Posterior cingulate gyrus (tissue), 11 donors: ENCODE results near the gene PSMD2.

Experiments used
- DNase-seq, 10 donors: peaks; one replicate each; pipeline versions ENCODE4 v3.0.0 to v3.0.0-alpha.2; 2020 to 2021; ENCODE audit warnings: mixed read lengths in 3 of 10
- intact Hi-C: fragments of 100-400 bp; cut with DNase I; formaldehyde crosslinking; loops from one replicate; pipeline ENCODE4 v1.15.1; 2023

The PSMD2 gene

DNA sequence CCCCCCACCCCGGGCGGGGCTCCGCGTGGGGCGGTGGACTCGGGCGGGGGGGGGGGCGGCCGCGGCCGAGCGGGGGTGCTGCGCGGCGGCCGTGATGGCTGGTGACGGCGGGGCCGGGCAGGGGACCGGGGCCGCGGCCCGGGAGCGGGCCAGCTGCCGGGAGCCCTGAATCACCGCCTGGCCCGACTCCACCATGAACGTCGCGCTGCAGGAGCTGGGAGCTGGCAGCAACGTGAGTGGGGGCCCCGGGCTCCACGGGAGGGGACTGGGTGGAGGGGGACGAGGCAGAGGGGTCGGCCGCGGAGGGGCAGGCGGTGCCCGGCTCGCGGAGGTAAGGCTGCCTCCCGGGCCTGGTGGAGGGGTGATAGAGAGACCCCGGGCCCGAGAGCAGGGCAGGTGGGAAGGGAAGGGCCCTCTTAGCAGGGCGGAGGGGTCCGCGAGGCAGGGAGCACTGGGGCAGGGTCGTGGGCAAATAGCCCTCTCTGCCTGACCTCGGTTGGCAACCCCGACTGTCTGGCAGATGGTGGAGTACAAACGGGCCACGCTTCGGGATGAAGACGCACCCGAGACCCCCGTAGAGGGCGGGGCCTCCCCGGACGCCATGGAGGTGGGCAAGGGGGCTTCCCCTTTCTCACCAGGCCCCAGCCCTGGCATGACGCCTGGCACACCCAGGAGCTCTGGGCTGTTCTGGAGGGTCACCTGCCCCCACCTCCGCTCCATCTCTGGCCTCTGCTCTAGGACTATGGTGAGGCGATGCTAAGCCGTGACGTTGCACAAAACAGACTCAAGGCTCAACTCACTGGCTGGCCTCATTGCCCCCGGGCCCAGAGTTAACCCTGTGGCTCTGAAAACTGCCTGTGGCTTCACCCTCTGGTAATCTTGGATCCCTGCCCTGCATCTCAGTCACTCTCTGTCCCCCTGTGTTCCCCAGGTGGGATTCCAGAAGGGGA lies 22.8 kb upstream of the PSMD2 start, which contains the start of gene ECE2:
Gene ECE2 (plus strand): TSS at position 62 of the 950 bp plus-strand sequence. CDS start 132 bp downstream, at position 194.
- peak in 1 of 10 donors; percentile 84 for DNase-seq
- intact Hi-C loops: no loop called here

DNA sequence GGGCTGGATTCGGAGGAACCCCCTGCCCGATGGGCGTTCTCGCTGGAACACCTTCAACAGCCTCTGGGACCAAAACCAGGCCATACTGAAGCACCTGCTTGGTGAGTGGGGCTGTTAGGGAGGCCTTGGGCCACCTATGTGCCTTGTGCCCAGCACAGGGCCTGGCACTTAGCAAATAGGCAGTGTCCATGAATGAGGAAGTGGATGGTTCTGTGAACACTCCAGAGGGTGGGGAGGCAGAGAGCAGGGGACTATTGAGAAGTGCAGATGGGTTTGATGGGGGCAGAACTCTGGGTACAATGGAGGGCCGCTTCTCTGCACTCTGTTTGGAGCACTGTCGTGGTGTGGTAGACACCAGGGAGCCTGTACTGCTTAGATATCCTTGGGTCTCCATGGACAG lies 21.7 kb upstream of the PSMD2 start:
- no peak for DNase-seq
- intact Hi-C loops: no loop called here

DNA sequence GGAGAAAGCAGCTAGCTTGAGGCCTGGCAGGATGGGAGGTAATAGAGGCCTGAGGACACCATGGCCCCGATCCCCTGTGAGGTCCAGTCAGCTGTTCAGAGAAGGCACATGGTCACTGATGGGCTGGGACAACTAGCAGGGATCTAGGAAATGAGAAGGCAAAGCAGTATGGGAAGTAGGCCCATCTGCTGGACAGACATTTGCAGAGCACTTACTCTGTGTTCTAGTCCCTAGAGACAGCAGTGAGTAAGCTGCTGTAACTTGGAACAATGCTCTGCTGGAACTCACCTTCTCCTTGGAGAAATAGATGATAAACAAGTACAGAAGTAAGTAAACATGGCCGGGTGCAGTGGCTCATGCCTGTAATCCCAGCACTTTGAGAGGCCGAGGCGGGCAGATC lies 16.1 kb upstream of the PSMD2 start:
- intact Hi-C loops: no loop called here
- peak in 2 of 10 donors; percentile 9 to 22 for DNase-seq

DNA sequence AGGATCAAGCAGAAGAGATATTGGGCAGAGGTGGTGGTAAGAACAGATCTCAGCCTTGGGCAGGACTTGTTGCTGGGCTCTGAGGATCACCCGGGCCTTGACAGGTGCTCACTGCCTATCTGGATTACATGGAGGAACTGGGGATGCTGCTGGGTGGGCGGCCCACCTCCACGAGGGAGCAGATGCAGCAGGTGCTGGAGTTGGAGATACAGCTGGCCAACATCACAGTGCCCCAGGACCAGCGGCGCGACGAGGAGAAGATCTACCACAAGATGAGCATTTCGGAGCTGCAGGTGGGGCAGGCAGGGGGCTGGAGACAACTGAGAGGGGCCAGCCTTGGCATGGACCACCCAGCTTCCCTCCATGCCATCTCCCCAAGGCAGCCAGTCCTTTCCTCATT lies 15.4 kb upstream of the PSMD2 start:
- intact Hi-C loops: no loop called here
- DNase-seq: peak in 2 of 10 donors; percentile 46 to 52

DNA sequence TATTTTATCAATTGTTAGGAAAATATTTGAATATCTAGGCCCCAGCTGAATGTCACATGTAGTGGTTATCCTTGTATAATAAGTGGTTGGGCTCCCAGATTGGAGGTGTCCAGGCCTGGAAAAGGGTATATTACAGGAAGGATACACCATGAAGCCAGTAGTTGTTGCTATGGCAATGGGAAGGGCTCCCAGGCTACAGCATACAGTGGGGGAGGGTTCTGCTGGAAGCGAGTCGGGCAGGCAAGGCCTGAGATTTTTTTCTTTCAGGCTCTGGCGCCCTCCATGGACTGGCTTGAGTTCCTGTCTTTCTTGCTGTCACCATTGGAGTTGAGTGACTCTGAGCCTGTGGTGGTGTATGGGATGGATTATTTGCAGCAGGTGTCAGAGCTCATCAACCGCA lies 14.3 kb upstream of the PSMD2 start:
- peak; percentile 53 to 96 (median 76) for DNase-seq
- intact Hi-C loops: loop anchor here (5.0 kb wide), 1 partner anchor 32 kb away; no protein-coding TSS in a partner anchor

DNA sequence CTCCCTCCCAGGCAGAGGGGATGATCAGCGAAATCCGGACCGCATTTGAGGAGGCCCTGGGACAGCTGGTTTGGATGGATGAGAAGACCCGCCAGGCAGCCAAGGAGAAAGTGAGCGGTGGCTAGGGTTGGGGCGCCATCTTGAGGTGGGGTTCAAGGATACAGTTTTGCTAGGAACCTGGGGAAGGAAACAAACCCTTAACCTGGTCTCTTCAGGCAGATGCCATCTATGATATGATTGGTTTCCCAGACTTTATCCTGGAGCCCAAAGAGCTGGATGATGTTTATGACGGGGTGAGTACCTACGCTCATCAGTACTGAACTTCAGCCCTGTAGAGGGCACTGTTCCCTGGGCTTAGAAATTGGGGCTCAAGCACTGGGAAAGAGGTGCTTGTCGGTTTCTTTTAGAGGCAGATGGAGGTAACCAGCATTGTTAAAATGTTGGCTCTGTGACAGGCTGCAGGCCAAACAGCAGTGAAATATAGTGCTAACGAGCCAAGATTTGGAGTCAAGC lies 9.6 kb upstream of the PSMD2 start:
- peak in 9 of 10 donors; percentile 26 to 93 (median 60) for DNase-seq
- intact Hi-C loops: loop anchor here (1.0 to 5.0 kb wide), 2 partner anchors 37 to 394 kb away; no protein-coding TSS in a partner anchor

DNA sequence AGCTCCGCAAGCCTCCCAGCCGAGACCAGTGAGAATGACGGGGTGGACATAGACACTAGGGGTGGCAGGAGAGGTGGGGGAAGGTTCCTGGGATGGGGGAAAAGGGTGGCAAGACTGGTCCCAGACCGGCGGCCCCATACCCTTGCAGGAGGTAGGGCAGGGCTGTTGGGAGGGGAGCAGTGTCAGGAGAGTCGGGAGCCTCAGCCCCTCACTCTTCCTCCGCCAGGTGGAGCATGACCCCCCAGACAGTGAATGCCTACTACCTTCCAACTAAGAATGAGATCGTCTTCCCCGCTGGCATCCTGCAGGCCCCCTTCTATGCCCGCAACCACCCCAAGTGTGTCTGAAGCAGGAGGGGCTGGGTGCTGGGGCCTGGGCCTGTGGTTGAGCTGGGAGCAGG lies 8.7 kb upstream of the PSMD2 start:
- intact Hi-C loops: no loop called here
- peak in 2 of 10 donors; percentile 45 to 54 for DNase-seq

DNA sequence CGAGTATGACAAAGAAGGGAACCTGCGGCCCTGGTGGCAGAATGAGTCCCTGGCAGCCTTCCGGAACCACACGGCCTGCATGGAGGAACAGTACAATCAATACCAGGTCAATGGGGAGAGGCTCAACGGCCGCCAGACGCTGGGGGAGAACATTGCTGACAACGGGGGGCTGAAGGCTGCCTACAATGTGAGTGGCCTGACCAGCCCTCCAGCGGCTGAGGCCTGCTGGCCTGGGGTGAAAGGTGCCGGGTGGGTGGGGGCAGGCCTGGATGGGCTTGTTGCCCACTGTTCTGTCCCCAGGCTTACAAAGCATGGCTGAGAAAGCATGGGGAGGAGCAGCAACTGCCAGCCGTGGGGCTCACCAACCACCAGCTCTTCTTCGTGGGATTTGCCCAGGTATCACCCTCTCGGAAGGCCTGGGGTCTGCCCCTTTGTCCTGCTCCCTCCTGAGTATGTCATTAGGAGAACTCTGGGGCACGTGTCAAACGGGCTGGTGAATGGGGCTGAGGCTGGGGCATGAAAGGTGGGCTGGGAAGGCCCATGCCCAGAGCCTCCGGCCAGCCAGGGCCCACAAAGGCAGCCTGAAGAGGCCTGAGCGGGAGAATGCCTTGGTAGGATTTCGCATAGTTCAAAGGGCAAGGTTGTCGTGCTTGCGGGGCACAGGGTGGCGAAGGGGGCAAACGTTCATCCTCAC lies 7.8 kb upstream of the PSMD2 start:
- DNase-seq: peak in 2 of 10 donors; percentile 54 to 65
- intact Hi-C loops: no loop called here

DNA sequence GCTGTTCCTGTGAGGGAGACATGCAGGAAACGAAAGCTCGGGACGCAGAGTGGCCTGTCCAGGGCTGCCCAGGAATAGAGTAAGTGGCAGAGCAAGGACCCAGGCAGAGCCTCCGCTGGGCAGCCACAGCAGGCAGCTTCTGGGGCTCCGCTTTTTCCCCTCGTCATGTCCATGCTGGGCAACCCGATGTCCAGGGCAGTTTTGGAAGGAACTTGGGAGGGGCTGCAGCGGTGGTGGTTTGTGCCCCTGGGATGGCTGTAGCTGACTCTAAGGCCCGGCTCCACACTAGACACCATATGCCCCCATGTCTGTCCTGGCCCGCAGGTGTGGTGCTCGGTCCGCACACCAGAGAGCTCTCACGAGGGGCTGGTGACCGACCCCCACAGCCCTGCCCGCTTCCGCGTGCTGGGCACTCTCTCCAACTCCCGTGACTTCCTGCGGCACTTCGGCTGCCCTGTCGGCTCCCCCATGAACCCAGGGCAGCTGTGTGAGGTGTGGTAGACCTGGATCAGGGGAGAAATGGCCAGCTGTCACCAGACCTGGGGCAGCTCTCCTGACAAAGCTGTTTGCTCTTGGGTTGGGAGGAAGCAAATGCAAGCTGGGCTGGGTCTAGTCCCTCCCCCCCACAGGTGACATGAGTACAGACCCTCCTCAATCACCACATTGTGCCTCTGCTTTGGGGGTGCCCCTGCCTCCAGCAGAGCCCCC lies 7.1 kb upstream of the PSMD2 start:
- intact Hi-C loops: no loop called here
- DNase-seq: peak in 2 of 10 donors; percentile 57 to 65

DNA sequence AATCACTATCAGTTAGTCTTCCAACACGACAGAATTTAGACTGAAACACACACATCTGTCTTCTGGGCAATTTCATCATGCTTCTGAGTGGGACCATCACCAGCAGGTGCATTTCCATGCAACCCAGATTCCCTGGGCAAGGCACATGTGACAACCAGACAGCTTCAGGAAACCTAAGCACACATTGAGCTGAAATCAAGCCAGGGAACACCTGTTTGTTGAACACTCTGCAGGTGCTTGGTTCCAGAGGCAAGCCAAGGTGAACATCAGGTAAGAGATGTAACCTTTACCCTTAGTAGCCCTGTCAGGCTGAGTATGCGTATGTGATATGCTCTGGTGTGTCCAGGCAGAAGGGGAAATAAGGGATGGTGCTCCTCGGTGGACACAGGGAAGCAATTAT lies 3.3 kb upstream of the PSMD2 start:
- DNase-seq: peak in 2 of 10 donors; percentile 5 to 21
- intact Hi-C loops: loop anchor here (5.0 kb wide), 1 partner anchor 108 kb away; the partner anchor contains the start of gene ABCF3

DNA sequence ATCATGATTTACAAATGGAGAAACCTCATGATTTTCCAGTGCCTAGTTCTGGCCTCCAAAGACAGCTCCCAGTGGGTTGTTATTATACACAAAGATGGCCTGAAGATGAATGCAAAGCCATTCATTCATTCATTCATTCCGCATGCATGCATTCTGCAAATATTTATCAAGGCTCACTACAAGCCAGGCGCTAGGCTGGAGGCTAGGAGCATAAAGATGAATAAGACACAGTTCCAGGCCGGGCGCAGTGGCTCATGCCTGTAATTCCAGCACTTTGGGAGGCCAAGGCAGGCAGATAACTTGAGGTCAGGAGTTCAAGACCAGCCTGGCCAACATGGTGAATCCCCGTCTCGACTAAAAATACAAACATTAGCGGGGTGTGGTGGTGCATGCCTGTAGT lies 2.4 kb upstream of the PSMD2 start:
- peak in 2 of 10 donors; percentile 11 to 36 for DNase-seq
- intact Hi-C loops: loop anchor here (5.0 kb wide), 1 partner anchor 109 kb away; the partner anchor contains the start of gene ABCF3

DNA sequence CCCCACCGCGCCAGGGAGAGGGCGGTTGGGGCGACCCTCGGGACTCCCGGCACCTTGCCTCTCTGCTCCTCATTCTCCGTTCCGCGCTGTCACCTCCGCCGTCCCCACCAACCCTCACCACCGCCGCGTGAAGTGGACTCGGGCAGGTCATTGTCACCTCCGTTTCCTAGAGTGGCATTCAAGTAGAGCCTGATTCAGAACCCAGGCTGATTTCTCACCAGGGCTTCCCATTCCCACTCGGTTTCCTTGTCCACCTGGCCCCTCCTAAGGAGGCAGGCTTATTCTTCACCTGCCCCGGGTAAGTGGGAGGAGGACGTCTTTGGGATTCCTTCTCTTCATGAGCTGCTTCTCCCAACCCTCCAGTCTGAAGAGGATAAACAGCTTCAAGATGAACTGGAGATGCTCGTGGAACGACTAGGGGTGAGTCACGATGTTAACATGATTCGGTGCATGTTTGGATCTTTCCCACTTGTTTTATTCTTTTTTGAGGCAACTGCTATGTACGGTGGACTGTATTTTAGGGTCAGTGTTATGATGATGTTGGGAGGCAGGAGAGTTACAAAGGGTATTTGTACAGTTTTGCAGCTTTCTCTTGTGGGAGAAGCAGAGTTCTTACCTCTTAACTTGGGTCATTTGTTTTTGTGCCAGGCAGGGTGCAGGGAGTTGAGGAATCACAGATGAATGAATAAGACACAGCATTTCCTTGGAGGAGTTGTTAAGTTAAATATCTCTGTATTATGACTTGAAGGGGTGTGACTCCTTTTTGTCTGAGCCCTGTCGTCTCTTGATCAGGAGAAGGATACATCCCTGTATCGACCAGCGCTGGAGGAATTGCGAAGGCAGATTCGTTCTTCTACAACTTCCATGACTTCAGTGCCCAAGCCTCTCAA lies 692 bp downstream of the PSMD2 start:
- peak in 2 of 10 donors; percentile 1 to 15 for DNase-seq
- intact Hi-C loops: loop anchor here (2.0 to 5.0 kb wide), 2 partner anchors 15 to 112 kb away; partner anchors contain the start of genes ABCF3 and EIF4G1

DNA sequence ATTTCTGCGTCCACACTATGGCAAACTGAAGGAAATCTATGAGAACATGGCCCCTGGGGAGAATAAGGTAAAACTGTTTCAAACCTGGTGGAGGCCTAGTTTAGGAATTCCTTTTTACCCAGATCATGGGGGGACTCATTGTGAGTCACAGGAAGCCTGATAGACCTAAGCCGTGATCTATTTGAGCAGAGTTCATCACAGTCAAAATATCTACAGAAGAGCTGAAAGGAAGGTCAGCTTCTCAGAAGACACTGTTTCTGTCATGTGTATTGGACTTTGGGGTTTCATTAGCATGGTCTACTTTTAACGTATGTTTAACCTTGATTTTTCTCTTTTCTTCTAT lies 1.3 kb downstream of the PSMD2 start:
- intact Hi-C loops: no loop called here
- DNase-seq: no peak

DNA sequence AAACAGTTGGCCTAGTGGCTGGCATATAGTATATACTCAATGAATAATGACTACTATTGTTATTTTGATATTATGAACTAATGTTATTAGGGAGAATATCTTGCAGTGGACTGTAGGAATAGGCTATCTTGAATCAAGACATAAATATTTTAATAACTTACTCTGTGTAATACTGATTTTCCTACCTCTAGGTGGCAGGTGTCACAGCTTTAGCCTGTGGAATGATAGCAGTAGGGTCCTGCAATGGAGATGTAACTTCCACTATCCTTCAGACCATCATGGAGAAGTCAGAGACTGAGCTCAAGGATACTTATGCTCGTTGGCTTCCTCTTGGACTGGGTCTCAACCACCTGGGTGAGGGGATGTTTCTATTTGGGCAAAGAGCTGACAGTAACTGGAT lies 6.5 kb downstream of the PSMD2 start:
- intact Hi-C loops: no loop called here
- peak in 1 of 10 donors; percentile 13 for DNase-seq

DNA sequence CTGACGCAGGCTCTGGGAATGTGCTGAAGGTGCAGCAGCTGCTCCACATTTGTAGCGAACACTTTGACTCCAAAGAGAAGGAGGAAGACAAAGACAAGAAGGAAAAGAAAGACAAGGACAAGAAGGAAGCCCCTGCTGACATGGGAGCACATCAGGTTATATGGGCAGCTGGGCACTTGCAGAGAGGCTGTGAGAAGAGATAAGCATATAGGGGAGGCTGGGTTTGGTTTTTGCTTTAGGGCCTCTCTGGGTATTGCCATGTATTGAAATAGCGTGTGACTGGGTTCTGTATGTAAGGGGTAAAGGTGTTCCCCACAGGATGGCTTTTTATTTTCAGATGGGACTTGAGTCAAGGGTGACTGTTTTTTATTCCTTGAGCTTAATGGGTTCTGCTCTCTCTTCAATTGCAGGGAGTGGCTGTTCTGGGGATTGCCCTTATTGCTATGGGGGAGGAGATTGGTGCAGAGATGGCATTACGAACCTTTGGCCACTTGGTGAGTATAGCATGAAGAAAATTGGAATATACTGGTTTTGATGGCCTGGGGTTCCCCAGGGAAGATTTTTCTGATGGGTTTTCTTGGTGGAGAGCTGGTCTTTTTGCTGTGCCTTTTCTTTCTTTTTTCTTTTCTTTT lies 7.4 kb downstream of the PSMD2 start:
- DNase-seq: peak in 1 of 10 donors; percentile 8
- intact Hi-C loops: no loop called here

DNA sequence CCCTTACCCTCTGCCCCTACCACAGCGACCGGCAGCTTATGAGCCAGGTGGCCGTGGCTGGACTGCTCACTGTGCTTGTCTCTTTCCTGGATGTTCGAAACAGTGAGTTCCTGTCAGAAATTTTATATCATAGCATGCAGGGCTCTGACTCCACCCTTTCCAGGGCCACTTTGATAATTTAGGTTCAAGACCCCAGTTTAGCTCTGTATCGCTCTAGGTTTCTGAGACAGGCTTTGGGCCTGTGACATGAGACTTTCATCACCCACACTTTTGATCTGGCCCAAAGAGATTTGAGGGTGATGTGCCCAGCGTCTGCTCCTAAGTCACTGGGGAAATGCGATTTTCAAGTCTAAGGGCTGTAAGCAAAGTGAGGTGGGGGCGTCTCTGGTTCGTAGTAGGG lies 8.9 kb downstream of the PSMD2 start:
- intact Hi-C loops: no loop called here
- peak in 2 of 10 donors; percentile 4 to 24 for DNase-seq

DNA sequence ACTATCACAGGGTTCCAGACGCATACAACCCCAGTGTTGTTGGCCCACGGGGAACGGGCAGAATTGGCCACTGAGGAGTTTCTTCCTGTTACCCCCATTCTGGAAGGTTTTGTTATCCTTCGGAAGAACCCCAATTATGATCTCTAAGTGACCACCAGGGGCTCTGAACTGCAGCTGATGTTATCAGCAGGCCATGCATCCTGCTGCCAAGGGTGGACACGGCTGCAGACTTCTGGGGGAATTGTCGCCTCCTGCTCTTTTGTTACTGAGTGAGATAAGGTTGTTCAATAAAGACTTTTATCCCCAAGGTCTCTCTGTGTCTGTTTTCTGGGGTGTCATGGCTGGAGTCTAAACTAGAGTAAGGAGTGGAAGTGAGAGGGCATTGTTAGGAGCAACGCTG lies 9.7 kb downstream of the PSMD2 start:
- no peak for DNase-seq
- intact Hi-C loops: no loop called here

DNA sequence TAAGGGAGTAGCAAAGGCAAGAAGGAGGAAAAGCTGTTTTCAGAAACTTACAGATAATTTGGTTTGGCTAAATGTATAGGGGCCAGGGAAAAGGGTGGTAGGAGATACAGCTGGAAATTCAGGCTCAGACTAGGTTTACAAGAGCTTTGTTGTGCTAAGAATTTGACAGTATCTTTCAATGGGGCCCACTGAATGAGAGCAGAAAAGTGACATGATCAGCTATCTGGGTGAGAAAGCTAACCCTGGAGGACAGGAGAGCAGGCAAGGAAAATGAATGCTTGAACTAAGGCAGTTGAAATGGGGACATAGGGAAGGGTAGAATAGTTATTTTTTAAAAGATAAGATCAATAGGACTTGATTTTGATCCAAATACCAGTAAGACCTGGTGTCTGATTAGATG lies 12.6 kb downstream of the PSMD2 start:
- no peak for DNase-seq
- intact Hi-C loops: no loop called here

DNA sequence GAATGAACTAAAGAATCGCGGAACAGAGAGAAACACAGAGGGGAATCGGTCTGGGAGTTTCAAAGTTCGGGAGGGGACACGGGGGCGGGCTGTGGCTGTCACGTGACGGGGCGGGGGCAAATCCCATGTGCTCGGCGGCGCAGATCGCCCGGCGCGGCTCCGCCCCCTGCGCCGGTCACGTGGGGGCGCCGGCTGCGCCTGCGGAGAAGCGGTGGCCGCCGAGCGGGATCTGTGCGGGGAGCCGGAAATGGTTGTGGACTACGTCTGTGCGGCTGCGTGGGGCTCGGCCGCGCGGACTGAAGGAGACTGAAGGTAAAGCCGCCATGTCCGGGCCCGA lies 15.3 kb downstream of the PSMD2 start, which contains the start of gene EIF4G1:
Gene EIF4G1 (plus strand): TSS at position 244 of the 337 bp plus-strand sequence. CDS start 1,191 bp downstream, outside the sequence.
- intact Hi-C loops: loop anchor here (2.0 kb wide), 1 partner anchor 16 kb away; the partner anchor contains the start of gene PSMD2

More for the DNA sequence above, 15.3 kb downstream of the PSMD2 start, which contains the start of gene EIF4G1:
- DNase-seq: peak; percentile 87 to 99 (median 92)
